Psoas muscle (tissue), 8 donors: ENCODE measurements around the gene TCEA2. TPM values are rescaled to one million over a fixed set of nuclear protein-coding genes. Genes with fewer than 3 reads are reported as not detected.

ENCODE experiments used
- ATAC-seq, 4 donors: fragments of 200-7000 bp; cut with Tn5 transposase; one replicate each; pipeline ENCODE4 v1.9.1; 2020; ENCODE audit warnings: moderate library complexity in 3 of 4, mild to moderate bottlenecking in 2 of 4
- DNase-seq, 2 donors: peaks; one replicate each; pipeline ENCODE4 v3.0.0-alpha.2; 2020
- H3K27ac ChIP-seq: fragments of 200-600 bp; one replicate; pipeline ENCODE4 v1.8.0; 2022
- H3K27me3 ChIP-seq, 3 donors: fragments of 200-600 bp in 1 of 3; one replicate each; pipeline versions ENCODE4 v1.6.1 to v1.8.0; 2013 to 2022; ENCODE audit warnings: low read length in 2 of 3, mild to moderate bottlenecking in 2 of 3, moderate library complexity in 1 of 3; ENCODE audit not compliant: insufficient read depth in 3 of 3
- H3K36me3 ChIP-seq, 2 donors: fragments of 200-600 bp in 1 of 2; one replicate each; pipeline versions ENCODE4 v1.6.1 to v1.8.0; 2013 to 2022; ENCODE audit warnings: low read depth in 1 of 2, mild to moderate bottlenecking in 1 of 2, moderate library complexity in 1 of 2; ENCODE audit not compliant: insufficient read depth in 1 of 2
- H3K4me1 ChIP-seq: fragments of 200-600 bp; one replicate; pipeline ENCODE4 v1.8.0; 2022
- H3K4me3 ChIP-seq: fragments of 200-600 bp; one replicate; pipeline ENCODE4 v1.8.0; 2022; ENCODE audit warnings: mild to moderate bottlenecking
- H3K9me3 ChIP-seq: fragments of 200-600 bp; one replicate; pipeline ENCODE4 v1.8.0; 2022
- WGBS, 3 donors: extraction: QIAGEN DNeasy Blood & Tissue Kit; methylation state at CpG; one replicate each; pipeline versions ENCODE4 v1.1.6 to v1.1.7; 2013; 5-methylcytosine and 5-hydroxymethylcytosine counted together
- intact Hi-C, 2 donors: fragments of 100-400 bp; cut with DNase I; formaldehyde crosslinking; loops; one replicate each; pipeline versions ENCODE4 v1.11.0 to v1.14.2; 2022
- polyA plus RNA-seq, 3 donors: library from polyadenylated mRNA; stranded (reverse); fragments of 200-250 nt; gene quantifications; one replicate each; pipeline ENCODE4 v1.2.3, GENCODE V29; 2013
- total RNA-seq, 4 donors: library from RNA; stranded (reverse); fragmentation: NEBNext Ultra II Directional in 2 of 4; extraction: Animal tissue kit (Norgen Biotek cat#: 25700) in 2 of 4; gene quantifications; one replicate each; pipeline versions ENCODE4 v1.2.1 to v1.2.4, GENCODE V29; 2021 to 2023
- TF ChIP-seq, protein P1 (sequence below): fragments of 200-600 bp; IDR thresholded peaks from one replicate; pipeline ENCODE4 v1.8.0; 2022; ENCODE audit warnings: antibody characterized with exemption
- donor health status: healthy with polysubstance abuse.
- donor health status: DM: no; HTN: no; CAD: no; lungs with moderate emphysema.
- donor health status: Bipolar disorder and iron deficiency.
- donor health status: healthy.
- donor health status: DM: yes; HTN: yes; CAD: no.
- donor health status: DM: no; HTN: no; CAD: no.
- donor health status: DM: no; HTN: no; CAD: no.
- donor health status: DM: yes; HTN: yes; CAD: no.

Gene TCEA2
- total and polyA plus RNA-seq, 7 donors: 15.1 to 43.4 (median 30.2) TPM

GRCh38 chr20:64070244-64070993 is 7.4 kb downstream of the TCEA2 start:
- DNase-seq (no peak), ATAC-seq (no peak)
- Histone ChIP-seq H3K4me3 (no peak overlapping the region), H3K27ac (no peak overlapping the region), H3K9me3 (no peaks in the 10 kb centered on the region), H3K36me3 (peaks cover 0 to 10% of the 10 kb centered on the region in 2 donors), H3K27me3 (no peaks in the 10 kb centered on the region), H3K4me1 (no peaks in the 10 kb centered on the region)
- intact Hi-C loops: no loop called here
- TF ChIP-seq, protein P1, sequence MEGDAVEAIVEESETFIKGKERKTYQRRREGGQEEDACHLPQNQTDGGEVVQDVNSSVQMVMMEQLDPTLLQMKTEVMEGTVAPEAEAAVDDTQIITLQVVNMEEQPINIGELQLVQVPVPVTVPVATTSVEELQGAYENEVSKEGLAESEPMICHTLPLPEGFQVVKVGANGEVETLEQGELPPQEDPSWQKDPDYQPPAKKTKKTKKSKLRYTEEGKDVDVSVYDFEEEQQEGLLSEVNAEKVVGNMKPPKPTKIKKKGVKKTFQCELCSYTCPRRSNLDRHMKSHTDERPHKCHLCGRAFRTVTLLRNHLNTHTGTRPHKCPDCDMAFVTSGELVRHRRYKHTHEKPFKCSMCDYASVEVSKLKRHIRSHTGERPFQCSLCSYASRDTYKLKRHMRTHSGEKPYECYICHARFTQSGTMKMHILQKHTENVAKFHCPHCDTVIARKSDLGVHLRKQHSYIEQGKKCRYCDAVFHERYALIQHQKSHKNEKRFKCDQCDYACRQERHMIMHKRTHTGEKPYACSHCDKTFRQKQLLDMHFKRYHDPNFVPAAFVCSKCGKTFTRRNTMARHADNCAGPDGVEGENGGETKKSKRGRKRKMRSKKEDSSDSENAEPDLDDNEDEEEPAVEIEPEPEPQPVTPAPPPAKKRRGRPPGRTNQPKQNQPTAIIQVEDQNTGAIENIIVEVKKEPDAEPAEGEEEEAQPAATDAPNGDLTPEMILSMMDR: no peak
- 92 to 95% (median 93%) methylated on average over 31 of the region's 31 CpGs for WGBS, 3 donors

GRCh38 chr20:64071341-64072332 is 8.6 kb downstream of the TCEA2 start:
- Histone ChIP-seq H3K27ac (no peak overlapping the region), H3K36me3 (peaks cover 0 to 10% of the 10 kb centered on the region in 2 donors), H3K4me1 (no peaks in the 10 kb centered on the region), H3K9me3 (no peaks in the 10 kb centered on the region), H3K4me3 (no peak overlapping the region), H3K27me3 (no peaks in the 10 kb centered on the region)
- TF ChIP-seq, protein P1: no peak
- DNase-seq: no peak
- no peak for ATAC-seq
- intact Hi-C loops: no loop called here
- 88 to 90% (median 89%) methylated on average over 28 to 30 of the region's 30 CpGs for WGBS, 3 donors

GRCh38 chr20:64072498-64073063 is 9.6 kb downstream of the TCEA2 start:
- Histone ChIP-seq H3K4me3 (no peak overlapping the region), H3K27me3 (no peaks in the 10 kb centered on the region), H3K36me3 (peaks cover 0 to 10% of the 10 kb centered on the region in 2 donors), H3K4me1 (no peaks in the 10 kb centered on the region), H3K9me3 (no peaks in the 10 kb centered on the region), H3K27ac (no peak overlapping the region)
- ATAC-seq: no peak
- TF ChIP-seq, protein P1: no peak
- DNase-seq: no peak
- WGBS, 3 donors: 83 to 86% (median 83%) methylated on average over 14 of the region's 14 CpGs
- intact Hi-C loops: no loop called here

DNA sequence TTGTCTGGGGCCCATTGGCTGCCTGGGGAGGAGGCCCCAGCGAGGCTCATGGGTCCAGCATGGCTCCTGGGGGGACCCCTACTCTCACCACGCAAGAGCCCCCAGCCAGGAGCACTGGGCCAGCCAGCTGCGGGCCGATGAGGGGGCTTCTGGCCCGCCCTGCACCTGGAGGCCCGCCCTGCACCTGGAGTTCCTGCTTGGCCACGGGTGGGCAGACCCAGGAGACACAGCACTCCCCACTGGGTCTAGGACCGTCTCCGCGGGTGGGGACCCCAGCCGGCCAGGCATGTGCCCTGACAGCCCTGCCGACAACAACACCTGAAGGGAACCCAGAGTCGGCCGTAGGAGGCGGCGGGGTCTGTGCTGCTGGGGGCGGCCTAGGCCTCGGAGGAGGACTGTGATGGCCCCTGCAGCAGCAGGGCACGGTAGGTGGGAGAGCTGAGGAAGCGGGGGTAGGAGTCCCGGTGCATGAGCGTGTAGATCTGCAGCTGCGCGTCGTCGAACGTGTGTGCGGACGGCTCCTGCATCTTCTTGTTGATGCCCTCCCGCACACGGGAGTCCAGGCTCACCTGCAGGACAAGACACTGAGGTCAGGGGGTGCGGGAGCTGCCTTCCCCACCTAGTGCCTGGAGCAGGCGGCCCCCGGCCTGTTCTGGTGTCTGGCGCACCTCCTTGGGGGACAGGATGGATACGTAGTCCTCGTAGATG is 10.6 kb downstream of the TCEA2 start:
- H3K27me3 ChIP-seq: no peaks in the 10 kb centered on the region
- peaks cover 2% of the 10 kb centered on the region for H3K4me1 ChIP-seq
- no peak overlapping the region for H3K4me3 ChIP-seq
- no peaks in the 10 kb centered on the region for H3K9me3 ChIP-seq
- WGBS, 3 donors: 88 to 93% (median 89%) methylated on average over 32 to 37 of the region's 37 CpGs
- no peak for ATAC-seq
- no peak for DNase-seq
- TF ChIP-seq, protein P1: no peak
- H3K27ac ChIP-seq: no peak overlapping the region
- intact Hi-C loops: no loop called here
- peaks cover 0 to 10% of the 10 kb centered on the region in 2 donors for H3K36me3 ChIP-seq
